HepG2 (cell line): ENCODE data around the gene PATZ1. TPM values are rescaled to one million over a fixed set of nuclear protein-coding genes. Genes with fewer than 3 reads are reported as not detected.

ENCODE experiments used
- BCL6 ChIP-seq: IDR thresholded peaks from 2 replicates; pipeline ENCODE4 v1.6.1; 2016; ENCODE audit warnings: missing genetic modification reagents, missing compliant biosample characterization
- CEBPG ChIP-seq: IDR thresholded peaks from 2 replicates; pipeline ENCODE4 v1.6.1; 2016
- EZH2 ChIP-seq: conservative IDR thresholded peaks from 2 replicates; pipeline ENCODE4 v1.6.1; 2012; ENCODE audit warnings: mild to moderate bottlenecking, low read depth, low read length, moderate library complexity
- FOXC1 ChIP-seq: sonication (generic); formaldehyde crosslinking; IDR thresholded peaks from 2 replicates; pipeline ENCODE4 v1.8.0; 2022; ENCODE audit warnings: mild to moderate bottlenecking, missing genetic modification reagents, borderline replicate concordance
- HNRNPUL1 ChIP-seq: fragments of 200-400 bp; formaldehyde crosslinking; IDR thresholded peaks from 2 replicates; pipeline ENCODE4 v1.6.1; 2017; ENCODE audit warnings: low read depth, mild to moderate bottlenecking, low read length, moderate library complexity
- HOXD1 ChIP-seq: sonication (generic); formaldehyde crosslinking; IDR thresholded peaks from 2 replicates; pipeline ENCODE4 v1.5.0; 2020; ENCODE audit warnings: missing genetic modification reagents
- IRF2 ChIP-seq: IDR thresholded peaks from 2 replicates; pipeline ENCODE4 v1.6.1; 2018; ENCODE audit warnings: missing genetic modification reagents, missing compliant biosample characterization
- IRX3 ChIP-seq: sonication (generic); formaldehyde crosslinking; IDR thresholded peaks from 2 replicates; pipeline ENCODE4 v1.8.1; 2023; ENCODE audit warnings: mild to moderate bottlenecking, low read depth, missing genetic modification reagents, borderline replicate concordance
- ISL2 ChIP-seq: sonication (generic); formaldehyde crosslinking; IDR thresholded peaks from 2 replicates; pipeline ENCODE4 v1.5.0; 2020; ENCODE audit warnings: missing genetic modification reagents
- MIER2 ChIP-seq: IDR thresholded peaks from 2 replicates; pipeline ENCODE4 v1.6.1; 2016; ENCODE audit warnings: missing biosample characterization, missing genetic modification reagents
- MLLT10 ChIP-seq: sonication (generic); formaldehyde crosslinking; IDR thresholded peaks from 2 replicates; pipeline ENCODE4 v1.4.0; 2020; ENCODE audit warnings: missing genetic modification reagents
- NFATC3 ChIP-seq: sonication (generic); formaldehyde crosslinking; IDR thresholded peaks from 2 replicates; pipeline ENCODE4 v1.5.1; 2020; ENCODE audit warnings: mild to moderate bottlenecking, missing genetic modification reagents
- PAX8 ChIP-seq: sonication (generic); formaldehyde crosslinking; IDR thresholded peaks from 2 replicates; pipeline ENCODE4 v1.8.0; 2022; ENCODE audit warnings: mild to moderate bottlenecking, missing genetic modification reagents, borderline replicate concordance
- RFXANK ChIP-seq: IDR thresholded peaks from 2 replicates; pipeline ENCODE4 v1.6.1; 2016
- RNF2 ChIP-seq: fragments of 450-650 bp; conservative IDR thresholded peaks from 2 replicates; pipeline ENCODE4 v1.6.1; 2016; ENCODE audit warnings: low read depth
- RORA ChIP-seq: sonication (generic); formaldehyde crosslinking; IDR thresholded peaks from 2 replicates; pipeline ENCODE4 v1.5.0; 2020; ENCODE audit warnings: mild to moderate bottlenecking, missing genetic modification reagents, moderate library complexity
- SP140L ChIP-seq: sonication (generic); formaldehyde crosslinking; IDR thresholded peaks from 2 replicates; pipeline ENCODE4 v1.4.0; 2020; ENCODE audit warnings: missing genetic modification reagents, borderline replicate concordance
- SP2 ChIP-seq: sonication (generic); formaldehyde crosslinking; IDR thresholded peaks from 2 replicates; pipeline ENCODE4 v1.5.1; 2020; ENCODE audit warnings: mild to moderate bottlenecking, missing genetic modification reagents
- STAG1 ChIP-seq: sonication (generic); formaldehyde crosslinking; IDR thresholded peaks from 2 replicates; pipeline ENCODE4 v1.4.0; 2020; ENCODE audit warnings: missing genetic modification reagents
- ZFP36L2 ChIP-seq: sonication (generic); formaldehyde crosslinking; IDR thresholded peaks from 2 replicates; pipeline ENCODE4 v1.4.0; 2020; ENCODE audit warnings: missing genetic modification reagents
- ZNF136 ChIP-seq: sonication (generic); formaldehyde crosslinking; IDR thresholded peaks from 2 replicates; pipeline ENCODE4 v1.8.1; 2022; ENCODE audit warnings: low read depth, mild to moderate bottlenecking, moderate library complexity, missing genetic modification reagents
- ZNF274 ChIP-seq: sonication (generic); formaldehyde crosslinking; IDR thresholded peaks from 2 replicates; pipeline ENCODE4 v1.5.1; 2020; ENCODE audit warnings: mild to moderate bottlenecking, missing genetic modification reagents
- ZNF292 ChIP-seq: sonication (generic); formaldehyde crosslinking; IDR thresholded peaks from 2 replicates; pipeline ENCODE4 v1.8.1; 2022; ENCODE audit warnings: mild to moderate bottlenecking, low read depth, missing genetic modification reagents, borderline replicate concordance
- ZNF674 ChIP-seq: sonication (generic); formaldehyde crosslinking; IDR thresholded peaks from 2 replicates; pipeline ENCODE4 v1.5.0; 2020; ENCODE audit warnings: low read depth, mild to moderate bottlenecking, missing genetic modification reagents
- ZNF761 ChIP-seq: sonication (generic); formaldehyde crosslinking; conservative IDR thresholded peaks from 2 replicates; pipeline ENCODE4 v1.4.0; 2020; ENCODE audit warnings: mild to moderate bottlenecking, missing genetic modification reagents
- ZNF83 ChIP-seq: sonication (generic); formaldehyde crosslinking; IDR thresholded peaks from 2 replicates; pipeline ENCODE4 v1.4.0; 2020; ENCODE audit warnings: missing genetic modification reagents, mild to moderate bottlenecking, borderline replicate concordance
- ZNF891 ChIP-seq: sonication (generic); formaldehyde crosslinking; IDR thresholded peaks from 2 replicates; pipeline ENCODE4 v1.5.0; 2020; ENCODE audit warnings: mild to moderate bottlenecking, missing genetic modification reagents
- polyA plus RNA-seq, 8 experiments: library from polyadenylated mRNA; depleted of rRNA in 3 of 8; stranded (reverse) in 7 of 8; unstranded in 1 of 8; fragments of >200 nt; fragmentation: Illumina TruSeq in 4 of 8; extraction: Trizol in 4 of 8; gene quantifications; 2 replicates each; pipeline versions ENCODE4 v1.2.1 to v1.2.3, GENCODE V29; 2011 to 2016; ENCODE audit warnings: low read depth in 4 of 8, missing spikeins in 1 of 8, mixed read lengths in 1 of 8; ENCODE audit not compliant: insufficient read depth in 1 of 8
- total RNA-seq, 5 experiments: library from RNA; depleted of rRNA; stranded (reverse); fragments of >200 nt; fragmentation: Illumina TruSeq; extraction: Trizol; gene quantifications; 2 replicates each; pipeline ENCODE4 v1.2.3, GENCODE V29; 2016; ENCODE audit warnings: low read depth in 1 of 5
- TF ChIP-seq, protein P1 (sequence below): sonication (generic); formaldehyde crosslinking; IDR thresholded peaks from 2 replicates; pipeline ENCODE4 v1.5.0; 2020; ENCODE audit warnings: missing genetic modification reagents
- TF ChIP-seq, protein P2 (sequence below): fragments of 450-650 bp; IDR thresholded peaks from 2 replicates; pipeline ENCODE4 v1.6.1; 2016
- TF ChIP-seq, protein P3 (sequence below): sonication (generic); formaldehyde crosslinking; IDR thresholded peaks from 2 replicates; pipeline ENCODE4 v1.5.0; 2020; ENCODE audit warnings: missing genetic modification reagents, mild to moderate bottlenecking, borderline replicate concordance
- TF ChIP-seq, protein P4 (sequence below): sonication (generic); formaldehyde crosslinking; IDR thresholded peaks from 2 replicates; pipeline ENCODE4 v1.4.0; 2020; ENCODE audit warnings: missing genetic modification reagents; ENCODE audit errors: not compliant biosample characterization

Gene PATZ1
- total and polyA plus RNA-seq, 2 of the 13 experiments (the other 11 are each of a cell fraction or from before 2014, with no cell fraction given): 24.9 to 30.5 TPM

DNA sequence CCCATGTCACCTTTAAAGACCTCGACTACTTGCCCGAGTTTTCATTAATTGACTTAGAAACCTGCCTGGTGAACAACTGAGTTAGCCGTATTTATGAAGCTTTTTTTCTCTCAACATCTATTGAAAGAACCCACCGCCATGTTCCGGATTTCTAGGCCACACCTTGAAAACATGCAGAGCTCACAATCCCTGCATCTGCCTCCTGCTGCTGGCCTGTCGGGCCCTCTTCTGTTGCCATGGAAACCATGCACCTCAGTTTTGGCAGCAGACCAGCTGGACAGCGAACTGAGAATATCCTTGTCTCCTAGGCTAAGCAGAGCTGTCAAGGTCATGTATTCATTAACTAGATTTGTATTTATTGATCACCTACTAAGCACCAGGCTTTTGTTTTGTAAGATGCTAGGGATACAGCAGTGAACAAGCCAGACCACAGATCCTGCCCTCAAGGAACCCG lies 4.3 kb upstream of the PATZ1 start (continued):
- peak; percentile 73; the same call in 1 of the 2 replicates for TF ChIP-seq ZNF292 (CRISPR knock-in tag)
- TF ChIP-seq, protein P1, sequence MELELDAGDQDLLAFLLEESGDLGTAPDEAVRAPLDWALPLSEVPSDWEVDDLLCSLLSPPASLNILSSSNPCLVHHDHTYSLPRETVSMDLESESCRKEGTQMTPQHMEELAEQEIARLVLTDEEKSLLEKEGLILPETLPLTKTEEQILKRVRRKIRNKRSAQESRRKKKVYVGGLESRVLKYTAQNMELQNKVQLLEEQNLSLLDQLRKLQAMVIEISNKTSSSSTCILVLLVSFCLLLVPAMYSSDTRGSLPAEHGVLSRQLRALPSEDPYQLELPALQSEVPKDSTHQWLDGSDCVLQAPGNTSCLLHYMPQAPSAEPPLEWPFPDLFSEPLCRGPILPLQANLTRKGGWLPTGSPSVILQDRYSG (CRISPR knock-in tag): no peak
- peak; percentile 35; the same call in 1 of the 2 replicates for TF ChIP-seq BCL6 (CRISPR knock-in tag)
- TF ChIP-seq FOXC1: no peak
- TF ChIP-seq ZNF891: no peak
- TF ChIP-seq RFXANK: no peak
- TF ChIP-seq ZNF674 (CRISPR knock-in tag): no peak
- no peak for TF ChIP-seq SP2 (CRISPR knock-in tag)
- TF ChIP-seq, protein P2, sequence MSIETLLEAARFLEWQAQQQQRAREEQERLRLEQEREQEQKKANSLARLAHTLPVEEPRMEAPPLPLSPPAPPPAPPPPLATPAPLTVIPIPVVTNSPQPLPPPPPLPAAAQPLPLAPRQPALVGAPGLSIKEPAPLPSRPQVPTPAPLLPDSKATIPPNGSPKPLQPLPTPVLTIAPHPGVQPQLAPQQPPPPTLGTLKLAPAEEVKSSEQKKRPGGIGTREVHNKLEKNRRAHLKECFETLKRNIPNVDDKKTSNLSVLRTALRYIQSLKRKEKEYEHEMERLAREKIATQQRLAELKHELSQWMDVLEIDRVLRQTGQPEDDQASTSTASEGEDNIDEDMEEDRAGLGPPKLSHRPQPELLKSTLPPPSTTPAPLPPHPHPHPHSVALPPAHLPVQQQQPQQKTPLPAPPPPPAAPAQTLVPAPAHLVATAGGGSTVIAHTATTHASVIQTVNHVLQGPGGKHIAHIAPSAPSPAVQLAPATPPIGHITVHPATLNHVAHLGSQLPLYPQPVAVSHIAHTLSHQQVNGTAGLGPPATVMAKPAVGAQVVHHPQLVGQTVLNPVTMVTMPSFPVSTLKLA: no peak
- TF ChIP-seq ZNF136 (CRISPR knock-in tag): no peak
- no peak for TF ChIP-seq CEBPG (CRISPR knock-in tag)
- TF ChIP-seq RORA: no peak
- TF ChIP-seq, protein P3, sequence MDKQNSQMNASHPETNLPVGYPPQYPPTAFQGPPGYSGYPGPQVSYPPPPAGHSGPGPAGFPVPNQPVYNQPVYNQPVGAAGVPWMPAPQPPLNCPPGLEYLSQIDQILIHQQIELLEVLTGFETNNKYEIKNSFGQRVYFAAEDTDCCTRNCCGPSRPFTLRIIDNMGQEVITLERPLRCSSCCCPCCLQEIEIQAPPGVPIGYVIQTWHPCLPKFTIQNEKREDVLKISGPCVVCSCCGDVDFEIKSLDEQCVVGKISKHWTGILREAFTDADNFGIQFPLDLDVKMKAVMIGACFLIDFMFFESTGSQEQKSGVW (CRISPR knock-in tag): no peak
- TF ChIP-seq SP140L (CRISPR knock-in tag): no peak
- no peak for TF ChIP-seq ZNF274 (CRISPR knock-in tag)
- no peak for TF ChIP-seq MLLT10
- TF ChIP-seq HOXD1 (CRISPR knock-in tag): no peak
- peak; percentile 50; the same call in 1 of the 2 replicates for TF ChIP-seq IRF2 (CRISPR knock-in tag)
- no peak for TF ChIP-seq IRX3 (CRISPR knock-in tag)
- no peak for TF ChIP-seq HNRNPUL1
- TF ChIP-seq, protein P4, sequence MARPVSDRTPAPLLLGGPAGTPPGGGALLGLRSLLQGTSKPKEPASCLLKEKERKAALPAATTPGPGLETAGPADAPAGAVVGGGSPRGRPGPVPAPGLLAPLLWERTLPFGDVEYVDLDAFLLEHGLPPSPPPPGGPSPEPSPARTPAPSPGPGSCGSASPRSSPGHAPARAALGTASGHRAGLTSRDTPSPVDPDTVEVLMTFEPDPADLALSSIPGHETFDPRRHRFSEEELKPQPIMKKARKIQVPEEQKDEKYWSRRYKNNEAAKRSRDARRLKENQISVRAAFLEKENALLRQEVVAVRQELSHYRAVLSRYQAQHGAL: no peak
- TF ChIP-seq PAX8 (CRISPR knock-in tag): no peak
- no peak for TF ChIP-seq MIER2 (CRISPR knock-in tag)
- no peak for TF ChIP-seq ZFP36L2
- no peak for TF ChIP-seq EZH2
- no peak for TF ChIP-seq RNF2
- no peak for TF ChIP-seq ZNF83
- TF ChIP-seq ISL2 (CRISPR knock-in tag): no peak
- TF ChIP-seq NFATC3 (CRISPR knock-in tag): no peak
- TF ChIP-seq ZNF761 (CRISPR knock-in tag): 0 out of 2 replicates have a peak, but pooled peaks have one; percentile 64
- TF ChIP-seq STAG1 (CRISPR knock-in tag): no peak
